SK-N-SH (cell line): Measurements from ENCODE around the gene NTSR2. TPM values are rescaled to one million over a fixed set of nuclear protein-coding genes. Genes with fewer than 3 reads are reported as not detected.

Experiments
- CTCF ChIA-PET: fragments of 300-600, 350-600 bp; formaldehyde crosslinking; extraction: SDS; loops from one replicate; lab custom pipeline; 2021; lab: Yijun Ruan, JAX
- POLR2A ChIA-PET: fragments of 350-600 bp; sonication (Branson Sonifier 250); formaldehyde crosslinking; extraction: SDS; loops from one replicate; lab custom pipeline; 2020; ENCODE audit warnings: antibody characterized with exemption, inconsistent platforms; lab: Yijun Ruan, JAX
- DNase-seq: peaks from one replicate; pipeline ENCODE4 v3.0.0; 2012
- H2AFZ ChIP-seq: fragments of 200-600 bp; sonication (generic); 2 replicates; pipeline ENCODE4 v1.8.1; 2016; ENCODE audit warnings: antibody characterized with exemption, mild to moderate bottlenecking, low read depth
- H3F3A ChIP-seq: fragments of 200-600 bp; sonication (generic); replicated peaks from 2 replicates; pipeline ENCODE3; 2016; ENCODE audit warnings: antibody characterized with exemption, mild to moderate bottlenecking; ENCODE audit not compliant: insufficient read depth
- H3K27ac ChIP-seq, 2 experiments: fragments of 200-500 bp in 1 of 2; fragments of 200-600 bp in 1 of 2; sonication (Bioruptor generic) in 1 of 2; sonication (generic), shearing (Covaris generic) in 1 of 2; 2 replicates each; pipeline versions ENCODE4 v1.5.1 to v1.6.1; 2014 to 2016; ENCODE audit warnings: low read depth in 2 of 2, inconsistent platforms in 1 of 2, low read length in 1 of 2, mild to moderate bottlenecking in 1 of 2, mixed read lengths in 1 of 2
- H3K27me3 ChIP-seq: fragments of 200-600 bp; sonication (generic), shearing (Covaris generic); 2 replicates; pipeline ENCODE4 v1.6.1; 2016; ENCODE audit warnings: mixed run types; ENCODE audit not compliant: insufficient read depth
- H3K36me3 ChIP-seq, 2 experiments: fragments of 200-500 bp in 1 of 2; fragments of 200-600 bp in 1 of 2; sonication (Bioruptor generic) in 1 of 2; sonication (generic) in 1 of 2; replicated peaks in 1 of 2; 2 replicates each; pipeline versions ENCODE3 to v1.5.1; 2014 to 2016; ENCODE audit warnings: low read length in 1 of 2, mild to moderate bottlenecking in 1 of 2; ENCODE audit not compliant: insufficient read depth in 2 of 2, control insufficient read depth in 1 of 2
- H3K4me1 ChIP-seq, 2 experiments: fragments of 200-500 bp in 1 of 2; fragments of 200-600 bp in 1 of 2; sonication (Bioruptor generic) in 1 of 2; sonication (generic), shearing (Covaris generic) in 1 of 2; 2 replicates each; pipeline versions ENCODE4 v1.5.1 to v1.6.1; 2014 to 2016; ENCODE audit warnings: low read depth in 1 of 2, low read length in 1 of 2, mixed run types in 1 of 2; ENCODE audit not compliant: insufficient read depth in 2 of 2, control insufficient read depth in 1 of 2
- H3K4me2 ChIP-seq: fragments of 200-600 bp; sonication (generic), shearing (Covaris generic); 2 replicates; pipeline ENCODE4 v1.6.1; 2017; ENCODE audit warnings: mixed run types
- H3K4me3 ChIP-seq, 2 experiments: fragments of 200-500 bp in 1 of 2; fragments of 200-600 bp in 1 of 2; sonication (Bioruptor generic) in 1 of 2; sonication (generic), shearing (Covaris generic) in 1 of 2; 2 replicates each; pipeline versions ENCODE4 v1.5.1 to v1.8.1; 2014 to 2016; ENCODE audit warnings: low read depth in 2 of 2, inconsistent platforms in 1 of 2, low read length in 1 of 2, mild to moderate bottlenecking in 1 of 2, mixed read lengths in 1 of 2, moderate library complexity in 1 of 2
- H3K79me2 ChIP-seq: fragments of 200-600 bp; sonication (generic); 2 replicates; pipeline ENCODE4 v1.8.1; 2017; ENCODE audit warnings: mild to moderate bottlenecking; ENCODE audit not compliant: insufficient read depth
- H3K9ac ChIP-seq: fragments of 200-600 bp; sonication (generic); 2 replicates; pipeline ENCODE4 v1.6.1; 2017; ENCODE audit warnings: mixed run types
- H3K9me2 ChIP-seq: fragments of 200-600 bp; sonication (generic); 2 replicates; pipeline ENCODE4 v1.6.1; 2017; ENCODE audit warnings: mixed run types
- H3K9me3 ChIP-seq: fragments of 200-600 bp; sonication (generic); 2 replicates; pipeline ENCODE4 v1.6.1; 2017; ENCODE audit warnings: mixed run types, mild to moderate bottlenecking, moderate library complexity
- H4K20me1 ChIP-seq: fragments of 200-600 bp; sonication (generic); 2 replicates; pipeline ENCODE4 v1.6.1; 2017; ENCODE audit warnings: mild to moderate bottlenecking, mixed run types; ENCODE audit not compliant: insufficient read depth
- CHD2 ChIP-seq: fragments of 150-350 bp; IDR thresholded peaks from 2 replicates; pipeline ENCODE4 v1.6.1; 2018; ENCODE audit warnings: low read length; ENCODE audit not compliant: partially characterized antibody
- ELF1 ChIP-seq: IDR thresholded peaks from 2 replicates; pipeline ENCODE4 v1.4.0; 2012
- EP300 ChIP-seq, 2 experiments: IDR thresholded peaks; 2 replicates each; pipeline versions ENCODE4 v1.4.0 to v1.6.1; 2012; ENCODE audit warnings: borderline replicate concordance in 1 of 2, low read depth in 1 of 2, low read length in 1 of 2
- FOXJ3 ChIP-seq: sonication (generic); formaldehyde crosslinking; IDR thresholded peaks from 2 replicates; pipeline ENCODE4 v1.5.1; 2020; ENCODE audit warnings: mild to moderate bottlenecking, missing genetic modification reagents
- GABPA ChIP-seq: IDR thresholded peaks from 2 replicates; pipeline ENCODE4 v1.4.0; 2012; ENCODE audit warnings: low read depth, mild to moderate bottlenecking
- GATA2 ChIP-seq: sonication (generic); formaldehyde crosslinking; IDR thresholded peaks from 2 replicates; pipeline ENCODE4 v1.5.0; 2020; ENCODE audit warnings: mild to moderate bottlenecking, missing genetic modification reagents
- MEF2A ChIP-seq: IDR thresholded peaks from 2 replicates; pipeline ENCODE4 v1.4.0; 2012; ENCODE audit warnings: low read depth, borderline replicate concordance
- NRF1 ChIP-seq: IDR thresholded peaks from 2 replicates; pipeline ENCODE4 v1.6.1; 2012; ENCODE audit warnings: low read depth, mild to moderate bottlenecking, low read length
- POLR2AphosphoS5 ChIP-seq: IDR thresholded peaks from 2 replicates; pipeline ENCODE4 v1.6.1; 2012; ENCODE audit warnings: low read depth, low read length
- RAD21 ChIP-seq: IDR thresholded peaks from 2 replicates; pipeline ENCODE4 v1.6.1; 2012; ENCODE audit warnings: mild to moderate bottlenecking, low read length
- RCOR1 ChIP-seq: fragments of 150-350 bp; IDR thresholded peaks from 2 replicates; pipeline ENCODE4 v1.6.1; 2017; ENCODE audit warnings: antibody characterized with exemption, low read length
- RFX5 ChIP-seq: IDR thresholded peaks from 2 replicates; pipeline ENCODE4 v1.6.1; 2012; ENCODE audit warnings: mild to moderate bottlenecking, improper control_type of control experiment, low read length
- RXRA ChIP-seq: IDR thresholded peaks from 2 replicates; pipeline ENCODE4 v1.4.0; 2012; ENCODE audit warnings: low read depth, mild to moderate bottlenecking, borderline replicate concordance
- SIN3A ChIP-seq: IDR thresholded peaks from 2 replicates; pipeline ENCODE4 v1.6.1; 2012; ENCODE audit warnings: low read depth, mild to moderate bottlenecking, low read length, moderate library complexity, borderline replicate concordance
- TCF12 ChIP-seq: IDR thresholded peaks from 2 replicates; pipeline ENCODE4 v1.4.0; 2012
- WGBS: methylation state at CpG from one replicate; pipeline ENCODE4 v1.1.6; 2017; ENCODE audit warnings: low lambda C conversion rate; 5-methylcytosine and 5-hydroxymethylcytosine counted together
- polyA plus RNA-seq, 3 experiments: library from polyadenylated mRNA; depleted of rRNA; stranded (reverse); fragments of >200 nt; gene quantifications; 2 replicates each; pipeline ENCODE4 v1.2.3, GENCODE V29; 2012
- TF ChIP-seq, protein P1 (sequence below): fragments of 150-350 bp; IDR thresholded peaks from 2 replicates; pipeline ENCODE4 v1.6.1; 2017; ENCODE audit warnings: antibody characterized with exemption, low read length, low read depth, borderline replicate concordance
- TF ChIP-seq, protein P2 (sequence below): fragments of 200-600 bp; sonication (generic); IDR thresholded peaks from 2 replicates; pipeline ENCODE4 v1.6.1; 2017; ENCODE audit warnings: antibody characterized with exemption, mild to moderate bottlenecking, moderate library complexity
- TF ChIP-seq, protein P3 (sequence below): IDR thresholded peaks from 2 replicates; pipeline ENCODE4 v1.4.0; 2012; ENCODE audit warnings: low read depth, borderline replicate concordance
- TF ChIP-seq, protein P4 (sequence below): IDR thresholded peaks from 2 replicates; pipeline ENCODE4 v1.4.0; 2012; ENCODE audit warnings: low read depth, borderline replicate concordance
- TF ChIP-seq, protein P5 (sequence below): fragments of 150-350 bp; IDR thresholded peaks from 2 replicates; pipeline ENCODE4 v1.6.1; 2016; ENCODE audit warnings: mild to moderate bottlenecking, low read depth, low read length
- TF ChIP-seq, protein P6 (sequence below): IDR thresholded peaks from 2 replicates; pipeline ENCODE4 v1.4.0; 2012; ENCODE audit warnings: low read depth

NTSR2 gene
- polyA plus RNA-seq, 1 of the 3 experiments (the other 2 are of a cell fraction): not detected

DNA sequence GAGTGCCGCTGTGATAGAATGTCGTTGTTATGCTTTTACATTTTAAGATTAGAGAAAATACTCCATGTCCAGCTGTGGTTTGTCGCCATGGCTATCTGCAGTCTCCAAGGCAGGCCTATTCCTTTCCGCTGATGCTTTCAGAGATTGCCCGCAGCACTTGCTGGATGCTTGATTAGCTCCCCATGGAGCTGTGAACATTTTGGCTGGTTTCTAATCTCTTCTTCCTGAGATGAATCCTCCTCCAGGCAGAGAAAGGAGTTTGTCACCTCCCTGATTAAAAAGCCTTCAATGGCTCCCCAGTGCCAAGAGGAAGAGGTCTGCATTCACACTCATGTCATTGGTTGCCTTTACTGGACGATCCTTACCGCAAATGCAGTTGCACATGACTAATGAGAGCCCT, 43.8 kb upstream of the NTSR2 start:
- Histone ChIP-seq H3K4me3 (no peak overlapping the region), H3K36me3 (no peaks in the 10 kb centered on the region), H4K20me1 (no peaks in the 10 kb centered on the region), H3K9me2 (no peaks in the 10 kb centered on the region), H3K27ac (no peak overlapping the region; a peak in 1 of 4 replicates), H3K79me2 (no peaks in the 10 kb centered on the region), H2AFZ (no peak overlapping the region), H3K9ac (no peak overlapping the region), H3K27me3 (peaks cover 12% of the 10 kb centered on the region; the same call in 1 of the 2 replicates), H3F3A (peaks cover 5% of the 10 kb centered on the region), H3K9me3 (no peaks in the 10 kb centered on the region), H3K4me1 (peaks cover 9 to 34% of the 10 kb centered on the region in 2 experiments; a peak in 3 of 4 replicates), H3K4me2 (no peak overlapping the region)
- TF ChIP-seq GATA2 (peak; percentile 42; the same call in 1 of the 2 replicates), MEF2A (no peak)
- DNase-seq: peak; percentile 46
- ChIA-PET CTCF (interaction anchor here (0.7 to 13.0 kb wide), 5 partner anchors 13 to 66 kb away, joined by 3 to 130 read pairs (median 5); no protein-coding TSS in a partner anchor), POLR2A (interaction anchor here (0.6 kb wide), 1 partner anchor 60 kb away, joined by 3 read pairs; no protein-coding TSS in a partner anchor)
- 79% methylated on average over 7 of the region's 7 CpGs for WGBS

DNA sequence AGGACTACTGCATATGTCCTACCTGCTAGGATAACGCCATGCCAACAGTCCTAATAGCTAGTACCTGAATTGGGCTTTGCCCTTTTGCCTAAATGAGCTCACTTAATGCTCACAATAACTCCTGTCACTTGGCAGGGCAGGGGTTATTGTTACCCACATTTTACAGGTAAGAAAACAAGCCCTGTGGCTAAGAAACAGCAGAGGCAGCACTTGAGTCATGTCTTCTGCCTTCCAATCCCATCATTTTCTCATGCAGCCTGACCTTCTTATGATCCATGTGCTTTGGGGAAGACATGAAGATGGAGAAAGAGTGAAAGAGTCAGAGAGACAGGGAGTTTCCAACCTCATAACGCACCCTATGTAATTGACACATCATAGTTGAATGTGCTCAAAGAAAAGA, 42.9 kb upstream of the NTSR2 start:
- POLR2A ChIA-PET: no interaction called here
- no peak for DNase-seq

More for the DNA sequence above, 42.9 kb upstream of the NTSR2 start:
- TF ChIP-seq, protein P1, sequence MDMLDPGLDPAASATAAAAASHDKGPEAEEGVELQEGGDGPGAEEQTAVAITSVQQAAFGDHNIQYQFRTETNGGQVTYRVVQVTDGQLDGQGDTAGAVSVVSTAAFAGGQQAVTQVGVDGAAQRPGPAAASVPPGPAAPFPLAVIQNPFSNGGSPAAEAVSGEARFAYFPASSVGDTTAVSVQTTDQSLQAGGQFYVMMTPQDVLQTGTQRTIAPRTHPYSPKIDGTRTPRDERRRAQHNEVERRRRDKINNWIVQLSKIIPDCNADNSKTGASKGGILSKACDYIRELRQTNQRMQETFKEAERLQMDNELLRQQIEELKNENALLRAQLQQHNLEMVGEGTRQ: no peak
- TF ChIP-seq GABPA (no peak), FOXJ3 (CRISPR knock-in tag) (no peak), RFX5 (no peak), RCOR1 (no peak), TCF12 (no peak), EP300 (IDR thresholded peaks at IDR 0.05; ENCODE audit: borderline replicate concordance in 1 of 2, low read depth in 1 of 2, low read length in 1 of 2) (no peak), RAD21 (no peak), CHD2 (no peak), POLR2AphosphoS5 (no peak), RXRA (no peak), ELF1 (no peak), SIN3A (no peak), NRF1 (no peak)
- TF ChIP-seq, protein P2, sequence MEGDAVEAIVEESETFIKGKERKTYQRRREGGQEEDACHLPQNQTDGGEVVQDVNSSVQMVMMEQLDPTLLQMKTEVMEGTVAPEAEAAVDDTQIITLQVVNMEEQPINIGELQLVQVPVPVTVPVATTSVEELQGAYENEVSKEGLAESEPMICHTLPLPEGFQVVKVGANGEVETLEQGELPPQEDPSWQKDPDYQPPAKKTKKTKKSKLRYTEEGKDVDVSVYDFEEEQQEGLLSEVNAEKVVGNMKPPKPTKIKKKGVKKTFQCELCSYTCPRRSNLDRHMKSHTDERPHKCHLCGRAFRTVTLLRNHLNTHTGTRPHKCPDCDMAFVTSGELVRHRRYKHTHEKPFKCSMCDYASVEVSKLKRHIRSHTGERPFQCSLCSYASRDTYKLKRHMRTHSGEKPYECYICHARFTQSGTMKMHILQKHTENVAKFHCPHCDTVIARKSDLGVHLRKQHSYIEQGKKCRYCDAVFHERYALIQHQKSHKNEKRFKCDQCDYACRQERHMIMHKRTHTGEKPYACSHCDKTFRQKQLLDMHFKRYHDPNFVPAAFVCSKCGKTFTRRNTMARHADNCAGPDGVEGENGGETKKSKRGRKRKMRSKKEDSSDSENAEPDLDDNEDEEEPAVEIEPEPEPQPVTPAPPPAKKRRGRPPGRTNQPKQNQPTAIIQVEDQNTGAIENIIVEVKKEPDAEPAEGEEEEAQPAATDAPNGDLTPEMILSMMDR: no peak
- TF ChIP-seq, protein P3, sequence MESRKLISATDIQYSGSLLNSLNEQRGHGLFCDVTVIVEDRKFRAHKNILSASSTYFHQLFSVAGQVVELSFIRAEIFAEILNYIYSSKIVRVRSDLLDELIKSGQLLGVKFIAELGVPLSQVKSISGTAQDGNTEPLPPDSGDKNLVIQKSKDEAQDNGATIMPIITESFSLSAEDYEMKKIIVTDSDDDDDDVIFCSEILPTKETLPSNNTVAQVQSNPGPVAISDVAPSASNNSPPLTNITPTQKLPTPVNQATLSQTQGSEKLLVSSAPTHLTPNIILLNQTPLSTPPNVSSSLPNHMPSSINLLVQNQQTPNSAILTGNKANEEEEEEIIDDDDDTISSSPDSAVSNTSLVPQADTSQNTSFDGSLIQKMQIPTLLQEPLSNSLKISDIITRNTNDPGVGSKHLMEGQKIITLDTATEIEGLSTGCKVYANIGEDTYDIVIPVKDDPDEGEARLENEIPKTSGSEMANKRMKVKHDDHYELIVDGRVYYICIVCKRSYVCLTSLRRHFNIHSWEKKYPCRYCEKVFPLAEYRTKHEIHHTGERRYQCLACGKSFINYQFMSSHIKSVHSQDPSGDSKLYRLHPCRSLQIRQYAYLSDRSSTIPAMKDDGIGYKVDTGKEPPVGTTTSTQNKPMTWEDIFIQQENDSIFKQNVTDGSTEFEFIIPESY: no peak
- TF ChIP-seq, protein P4, sequence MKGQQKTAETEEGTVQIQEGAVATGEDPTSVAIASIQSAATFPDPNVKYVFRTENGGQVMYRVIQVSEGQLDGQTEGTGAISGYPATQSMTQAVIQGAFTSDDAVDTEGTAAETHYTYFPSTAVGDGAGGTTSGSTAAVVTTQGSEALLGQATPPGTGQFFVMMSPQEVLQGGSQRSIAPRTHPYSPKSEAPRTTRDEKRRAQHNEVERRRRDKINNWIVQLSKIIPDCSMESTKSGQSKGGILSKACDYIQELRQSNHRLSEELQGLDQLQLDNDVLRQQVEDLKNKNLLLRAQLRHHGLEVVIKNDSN: no peak
- TF ChIP-seq, protein P5, sequence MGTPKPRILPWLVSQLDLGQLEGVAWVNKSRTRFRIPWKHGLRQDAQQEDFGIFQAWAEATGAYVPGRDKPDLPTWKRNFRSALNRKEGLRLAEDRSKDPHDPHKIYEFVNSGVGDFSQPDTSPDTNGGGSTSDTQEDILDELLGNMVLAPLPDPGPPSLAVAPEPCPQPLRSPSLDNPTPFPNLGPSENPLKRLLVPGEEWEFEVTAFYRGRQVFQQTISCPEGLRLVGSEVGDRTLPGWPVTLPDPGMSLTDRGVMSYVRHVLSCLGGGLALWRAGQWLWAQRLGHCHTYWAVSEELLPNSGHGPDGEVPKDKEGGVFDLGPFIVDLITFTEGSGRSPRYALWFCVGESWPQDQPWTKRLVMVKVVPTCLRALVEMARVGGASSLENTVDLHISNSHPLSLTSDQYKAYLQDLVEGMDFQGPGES: no peak
- TF ChIP-seq, protein P6, sequence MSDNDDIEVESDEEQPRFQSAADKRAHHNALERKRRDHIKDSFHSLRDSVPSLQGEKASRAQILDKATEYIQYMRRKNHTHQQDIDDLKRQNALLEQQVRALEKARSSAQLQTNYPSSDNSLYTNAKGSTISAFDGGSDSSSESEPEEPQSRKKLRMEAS: no peak
- Histone ChIP-seq H3K9me2 (no peaks in the 10 kb centered on the region), H3K4me2 (no peak overlapping the region), H3F3A (peaks cover 5% of the 10 kb centered on the region), H4K20me1 (no peaks in the 10 kb centered on the region), H3K9ac (no peak overlapping the region), H2AFZ (no peak overlapping the region), H3K27me3 (peaks cover 3% of the 10 kb centered on the region; the same call in 1 of the 2 replicates), H3K9me3 (no peaks in the 10 kb centered on the region), H3K79me2 (no peaks in the 10 kb centered on the region), H3K27ac (no peak overlapping the region), H3K4me1 (peaks cover 9 to 28% of the 10 kb centered on the region in 2 experiments; a peak in 3 of 4 replicates), H3K36me3 (no peaks in the 10 kb centered on the region), H3K4me3 (no peak overlapping the region)
- 91% methylated on average over 2 of the region's 2 CpGs for WGBS
- CTCF ChIA-PET: interaction anchor here (1.1 to 13.0 kb wide), 4 partner anchors 17 to 67 kb away, joined by 3 to 130 read pairs (median 4); no protein-coding TSS in a partner anchor
